ENCODE data around the gene TTC13. TPM values are rescaled to one million over a fixed set of nuclear protein-coding genes. Genes with fewer than 3 reads are reported as not detected.

The TTC13 gene
- total and polyA plus RNA-seq, 2 of the 13 experiments (the other 11 are each of a cell fraction or from before 2014, with no cell fraction given) = 5.8 to 15.9 TPM

- no peak for TF ChIP-seq MTERF4 (CRISPR knock-in tag; IDR thresholded peaks at IDR 0.05)
- TF ChIP-seq ZFP62 (CRISPR knock-in tag; IDR thresholded peaks at IDR 0.05) = no peak
- TF ChIP-seq ZNF713 (CRISPR knock-in tag; IDR thresholded peaks at IDR 0.05) = no peak
- TF ChIP-seq NR2F1 (CRISPR knock-in tag; IDR thresholded peaks at IDR 0.05) = no peak
- no peak for TF ChIP-seq LBX2 (CRISPR knock-in tag; IDR thresholded peaks at IDR 0.05; ENCODE audit: borderline replicate concordance)
- peak; percentile 10 for TF ChIP-seq ASH2L (IDR thresholded peaks at IDR 0.05; ENCODE audit: insufficient read length, low read depth, low read length)
- no peak for TF ChIP-seq ZMYM4 (CRISPR knock-in tag; IDR thresholded peaks at IDR 0.05)
- TF ChIP-seq UBTF (CRISPR knock-in tag; IDR thresholded peaks at IDR 0.05) = peak; percentile 40; the same call in 1 of the 2 replicates
- no peak for TF ChIP-seq ZNF431 (CRISPR knock-in tag; IDR thresholded peaks at IDR 0.05; ENCODE audit: borderline replicate concordance, low read depth)
- TF ChIP-seq DPF2 (CRISPR knock-in tag; IDR thresholded peaks at IDR 0.05; ENCODE audit: borderline replicate concordance, low read depth) = no peak
- TF ChIP-seq RFXAP (CRISPR knock-in tag; IDR thresholded peaks at IDR 0.05; ENCODE audit: borderline replicate concordance) = no peak
- TF ChIP-seq ZNF468 (CRISPR knock-in tag; IDR thresholded peaks at IDR 0.05) = no peak
- TF ChIP-seq MYNN (CRISPR knock-in tag; IDR thresholded peaks at IDR 0.05; ENCODE audit: low read depth) = no peak
- TF ChIP-seq ZNF224 (CRISPR knock-in tag; IDR thresholded peaks at IDR 0.05) = no peak
- TF ChIP-seq YEATS2 (CRISPR knock-in tag; IDR thresholded peaks at IDR 0.05; ENCODE audit: borderline replicate concordance) = peak; percentile 44; the same call in 1 of the 2 replicates
- no peak for TF ChIP-seq NR2F6 (IDR thresholded peaks at IDR 0.05)
- no peak for TF ChIP-seq NR2F6 (CRISPR knock-in tag; IDR thresholded peaks at IDR 0.05)
- TF ChIP-seq ZNF12 (CRISPR knock-in tag; IDR thresholded peaks at IDR 0.05) = no peak
- TF ChIP-seq ZNF235 (CRISPR knock-in tag; IDR thresholded peaks at IDR 0.05; ENCODE audit: borderline replicate concordance) = no peak
- TF ChIP-seq NFRKB (IDR thresholded peaks at IDR 0.05) = no peak
- TF ChIP-seq ZBTB25 (CRISPR knock-in tag; IDR thresholded peaks at IDR 0.05) = no peak
- TF ChIP-seq HIC2 (CRISPR knock-in tag; IDR thresholded peaks at IDR 0.05; ENCODE audit: low read depth) = no peak
- TF ChIP-seq ZNF550 (CRISPR knock-in tag; IDR thresholded peaks at IDR 0.05; ENCODE audit: borderline replicate concordance) = no peak
- no peak for TF ChIP-seq PPARG (CRISPR knock-in tag; conservative IDR thresholded peaks at IDR 0.05)
- TF ChIP-seq ZSCAN12 (CRISPR knock-in tag; IDR thresholded peaks at IDR 0.05) = no peak
These were observed 735 bp downstream of the TTC13 start (continued) for GRCh38 chr1:230977761-230978490.
